WTC11 (cell line): Measurements from ENCODE around the gene CCDC85A. TPM values are rescaled to one million over a fixed set of nuclear protein-coding genes. Genes with fewer than 3 reads are reported as not detected.

Experiments used
- ATAC-seq: fragments of 200-7000 bp; cut with Tn5 transposase; 2 replicates; pipeline ENCODE4 v1.10.0; 2021; ENCODE audit warnings: mild to moderate bottlenecking, moderate library complexity
- CTCF ChIA-PET: fragments of 300-600 bp; sonication (Branson Sonifier 250); formaldehyde crosslinking; loops from one replicate; lab custom pipeline; 2021; ENCODE audit warnings: antibody characterized with exemption; lab: Charles Lee
- POLR2A ChIA-PET: fragments of 350-600 bp; sonication (Branson Sonifier 250); formaldehyde crosslinking; loops from one replicate; lab custom pipeline; 2021; ENCODE audit warnings: antibody characterized with exemption; lab: Charles Lee
- DNase-seq: peaks from one replicate; pipeline ENCODE4 v3.0.0; 2021; ENCODE audit warnings: low spot score
- H3K27ac Mint-ChIP-seq: 2 replicates; pipeline ENCODE4 v1.8.0; 2021; ENCODE audit warnings: mixed read lengths
- H3K27me3 Mint-ChIP-seq: 2 replicates; pipeline ENCODE4 v1.8.0; 2021; ENCODE audit warnings: low read depth, mild to moderate bottlenecking, moderate library complexity, mixed read lengths
- H3K36me3 Mint-ChIP-seq: 2 replicates; pipeline ENCODE4 v1.8.0; 2021; ENCODE audit warnings: mixed read lengths
- H3K4me1 Mint-ChIP-seq: 2 replicates; pipeline ENCODE4 v1.8.0; 2022; ENCODE audit warnings: mixed read lengths
- H3K4me3 Mint-ChIP-seq: 2 replicates; pipeline ENCODE4 v1.8.0; 2021; ENCODE audit warnings: mild to moderate bottlenecking, moderate library complexity, mixed read lengths
- H3K9me3 Mint-ChIP-seq: 2 replicates; pipeline ENCODE4 v1.8.0; 2021; ENCODE audit warnings: mixed read lengths
- CBFB ChIP-seq: sonication (generic); formaldehyde crosslinking; IDR thresholded peaks from 2 replicates; pipeline ENCODE4 v1.8.1; 2022; ENCODE audit warnings: mild to moderate bottlenecking, low read depth, missing genetic modification reagents
- ELF4 ChIP-seq: sonication (generic); formaldehyde crosslinking; IDR thresholded peaks from 2 replicates; pipeline ENCODE4 v1.8.1; 2022; ENCODE audit warnings: low read depth, mild to moderate bottlenecking, moderate library complexity, missing genetic modification reagents
- GABPB1 ChIP-seq: sonication (generic); formaldehyde crosslinking; IDR thresholded peaks from 2 replicates; pipeline ENCODE4 v1.8.1; 2023; ENCODE audit warnings: mild to moderate bottlenecking, missing genetic modification reagents
- GRHL2 ChIP-seq: fragments of 250-450 bp; sonication (Bioruptor Pico); IDR thresholded peaks from 2 replicates; pipeline ENCODE4 v1.8.0; 2022; ENCODE audit warnings: mild to moderate bottlenecking, moderate library complexity; ENCODE audit not compliant: insufficient replicate concordance, severe bottlenecking
- NR1H2 ChIP-seq: sonication (generic); formaldehyde crosslinking; IDR thresholded peaks from 2 replicates; pipeline ENCODE4 v1.9.0; 2021; ENCODE audit warnings: mild to moderate bottlenecking, moderate library complexity, missing genetic modification reagents
- NR3C1 ChIP-seq: sonication (generic); formaldehyde crosslinking; conservative IDR thresholded peaks from 2 replicates; pipeline ENCODE4 v1.8.1; 2023; ENCODE audit warnings: low read depth, mild to moderate bottlenecking, missing genetic modification reagents
- OVOL2 ChIP-seq: fragments of 250-450 bp; sonication (Bioruptor Pico); IDR thresholded peaks from 2 replicates; pipeline ENCODE4 v1.9.0; 2021; ENCODE audit warnings: mild to moderate bottlenecking, borderline replicate concordance
- SMAD3 ChIP-seq: sonication (generic); formaldehyde crosslinking; IDR thresholded peaks from 2 replicates; pipeline ENCODE4 v1.8.0; 2022; ENCODE audit warnings: missing genetic modification reagents, mild to moderate bottlenecking, borderline replicate concordance
- SP1 ChIP-seq: sonication (generic); formaldehyde crosslinking; conservative IDR thresholded peaks from 2 replicates; pipeline ENCODE4 v1.8.1; 2022; ENCODE audit warnings: missing genetic modification reagents
- TEAD1 ChIP-seq: sonication (generic); formaldehyde crosslinking; IDR thresholded peaks from 2 replicates; pipeline ENCODE4 v1.8.0; 2022; ENCODE audit warnings: mild to moderate bottlenecking, missing genetic modification reagents
- TP53 ChIP-seq: sonication (generic); formaldehyde crosslinking; IDR thresholded peaks from 2 replicates; pipeline ENCODE4 v1.8.1; 2023; ENCODE audit warnings: mild to moderate bottlenecking, missing genetic modification reagents
- ZBTB21 ChIP-seq: sonication (generic); formaldehyde crosslinking; IDR thresholded peaks from 2 replicates; pipeline ENCODE4 v1.8.1; 2023; ENCODE audit warnings: mild to moderate bottlenecking, missing genetic modification reagents, borderline replicate concordance
- ZNF138 ChIP-seq: sonication (generic); formaldehyde crosslinking; conservative IDR thresholded peaks from 2 replicates; pipeline ENCODE4 v1.8.1; 2022; ENCODE audit warnings: mild to moderate bottlenecking, moderate library complexity, missing genetic modification reagents
- ZNF219 ChIP-seq: sonication (generic); formaldehyde crosslinking; IDR thresholded peaks from 2 replicates; pipeline ENCODE4 v1.8.0; 2023; ENCODE audit warnings: missing genetic modification reagents, mild to moderate bottlenecking, borderline replicate concordance
- ZNF232 ChIP-seq: sonication (generic); formaldehyde crosslinking; IDR thresholded peaks from 2 replicates; pipeline ENCODE4 v1.8.0; 2022; ENCODE audit warnings: mild to moderate bottlenecking, missing genetic modification reagents
- ZNF263 ChIP-seq: sonication (generic); formaldehyde crosslinking; IDR thresholded peaks from 2 replicates; pipeline ENCODE4 v1.8.1; 2022; ENCODE audit warnings: low read depth, mild to moderate bottlenecking, moderate library complexity, missing genetic modification reagents
- total RNA-seq: library from RNA; stranded (reverse); gene quantifications from 3 replicates; pipeline ENCODE4 v1.2.3, GENCODE V29; 2021
- TF ChIP-seq, protein P1 (sequence below): fragments of 250-450 bp; sonication (Bioruptor Pico); IDR thresholded peaks from 2 replicates; pipeline ENCODE4 v1.9.0; 2021; ENCODE audit warnings: moderate library complexity, mild to moderate bottlenecking, inconsistent platforms, borderline replicate concordance
- TF ChIP-seq, protein P2 (sequence below): sonication (generic); formaldehyde crosslinking; IDR thresholded peaks from 2 replicates; pipeline ENCODE4 v1.8.1; 2023; ENCODE audit warnings: mild to moderate bottlenecking, missing genetic modification reagents
- TF ChIP-seq, protein P3 (sequence below): sonication (generic); formaldehyde crosslinking; IDR thresholded peaks from 2 replicates; pipeline ENCODE4 v1.8.0; 2022; ENCODE audit warnings: mild to moderate bottlenecking, missing genetic modification reagents
- TF ChIP-seq, protein P4 (sequence below): sonication (generic); formaldehyde crosslinking; IDR thresholded peaks from 2 replicates; pipeline ENCODE4 v1.8.1; 2022; ENCODE audit warnings: low read depth, missing genetic modification reagents, borderline replicate concordance
- TF ChIP-seq, protein P5 (sequence below): sonication (generic); formaldehyde crosslinking; IDR thresholded peaks from 2 replicates; pipeline ENCODE4 v1.8.1; 2022; ENCODE audit warnings: mild to moderate bottlenecking, missing genetic modification reagents, moderate library complexity, borderline replicate concordance
- TF ChIP-seq, protein P6 (sequence below): fragments of 200-600 bp; IDR thresholded peaks from 2 replicates; pipeline ENCODE4 v1.8.0; 2022; ENCODE audit warnings: antibody characterized with exemption
- TF ChIP-seq, protein P7 (sequence below): fragments of 250-450 bp; sonication (Bioruptor Pico); IDR thresholded peaks from 2 replicates; pipeline ENCODE4 v1.9.0; 2021; ENCODE audit warnings: mild to moderate bottlenecking

The CCDC85A gene
- total RNA-seq, 1 experiment from 2014 or later = 0.22 TPM

DNA sequence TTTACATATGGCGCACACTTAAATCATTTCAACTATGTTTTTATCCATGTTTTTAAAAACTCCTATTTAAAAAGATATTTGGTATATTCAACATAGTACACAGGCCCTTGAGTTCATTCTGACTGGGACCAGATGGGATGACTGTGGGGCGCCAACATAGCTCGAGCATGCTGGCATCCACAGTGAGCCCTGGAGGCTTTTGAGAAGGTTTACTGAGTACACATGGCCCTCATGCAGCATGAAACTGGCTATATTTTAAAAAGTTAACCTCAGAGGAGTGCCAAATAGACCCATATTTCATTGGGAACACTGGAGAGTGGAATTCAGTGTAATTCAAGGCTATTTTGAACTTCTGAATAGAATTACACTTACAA lies 83.6 kb downstream of the CCDC85A start:
- DNase-seq = no peak
- Mint-ChIP-seq H3K4me3 (no peak overlapping the region), H3K4me1 (peaks cover 6% of the 10 kb centered on the region), H3K36me3 (no peaks in the 10 kb centered on the region), H3K27ac (no peak overlapping the region), H3K27me3 (no peaks in the 10 kb centered on the region), H3K9me3 (no peaks in the 10 kb centered on the region)
- ATAC-seq = no peak
- TF ChIP-seq ZNF219 (CRISPR knock-in tag) = no peak
- TF ChIP-seq, protein P1, sequence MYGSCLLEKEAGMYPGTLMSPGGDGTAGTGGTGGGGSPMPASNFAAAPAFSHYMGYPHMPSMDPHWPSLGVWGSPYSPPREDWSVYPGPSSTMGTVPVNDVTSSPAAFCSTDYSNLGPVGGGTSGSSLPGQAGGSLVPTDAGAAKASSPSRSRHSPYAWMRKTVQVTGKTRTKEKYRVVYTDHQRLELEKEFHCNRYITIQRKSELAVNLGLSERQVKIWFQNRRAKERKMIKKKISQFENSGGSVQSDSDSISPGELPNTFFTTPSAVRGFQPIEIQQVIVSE (CRISPR knock-in tag) = no peak
- TF ChIP-seq ZBTB21 (CRISPR knock-in tag) = no peak
- TF ChIP-seq ZNF138 = no peak
- TF ChIP-seq GABPB1 (CRISPR knock-in tag) = no peak
- TF ChIP-seq CBFB (CRISPR knock-in tag) = no peak
- no peak for TF ChIP-seq ZNF263
- TF ChIP-seq NR1H2 (CRISPR knock-in tag) = no peak
- TF ChIP-seq, protein P2, sequence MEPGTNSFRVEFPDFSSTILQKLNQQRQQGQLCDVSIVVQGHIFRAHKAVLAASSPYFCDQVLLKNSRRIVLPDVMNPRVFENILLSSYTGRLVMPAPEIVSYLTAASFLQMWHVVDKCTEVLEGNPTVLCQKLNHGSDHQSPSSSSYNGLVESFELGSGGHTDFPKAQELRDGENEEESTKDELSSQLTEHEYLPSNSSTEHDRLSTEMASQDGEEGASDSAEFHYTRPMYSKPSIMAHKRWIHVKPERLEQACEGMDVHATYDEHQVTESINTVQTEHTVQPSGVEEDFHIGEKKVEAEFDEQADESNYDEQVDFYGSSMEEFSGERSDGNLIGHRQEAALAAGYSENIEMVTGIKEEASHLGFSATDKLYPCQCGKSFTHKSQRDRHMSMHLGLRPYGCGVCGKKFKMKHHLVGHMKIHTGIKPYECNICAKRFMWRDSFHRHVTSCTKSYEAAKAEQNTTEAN (CRISPR knock-in tag) = no peak
- no peak for TF ChIP-seq ELF4 (CRISPR knock-in tag)
- POLR2A ChIA-PET = no interaction called here
- CTCF ChIA-PET = no interaction called here

DNA sequence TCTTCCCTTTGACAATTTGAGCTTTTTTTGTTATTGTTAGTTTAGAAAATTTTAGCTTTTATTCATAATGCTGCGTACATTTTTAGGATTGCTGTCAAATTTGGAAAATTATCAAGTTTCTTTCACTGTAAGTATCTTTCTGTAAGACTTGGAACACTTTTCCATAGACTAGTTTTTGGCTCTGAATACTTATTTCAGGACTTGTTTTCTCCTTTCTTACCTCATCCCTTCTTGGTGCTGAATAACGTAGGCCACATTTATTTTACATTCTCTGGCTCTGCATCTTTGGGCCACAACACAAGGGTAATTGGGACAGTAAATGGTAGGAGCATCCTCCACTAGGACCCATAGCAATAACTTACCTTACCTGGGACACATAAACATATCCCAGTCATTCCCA lies 85.1 kb downstream of the CCDC85A start:
- no peak overlapping the region for H3K4me3 Mint-ChIP-seq
- DNase-seq (no peak), ATAC-seq (no peak)
- no peak overlapping the region for H3K27ac Mint-ChIP-seq
- H3K4me1 Mint-ChIP-seq = peaks cover 6% of the 10 kb centered on the region
- TF ChIP-seq, protein P3, sequence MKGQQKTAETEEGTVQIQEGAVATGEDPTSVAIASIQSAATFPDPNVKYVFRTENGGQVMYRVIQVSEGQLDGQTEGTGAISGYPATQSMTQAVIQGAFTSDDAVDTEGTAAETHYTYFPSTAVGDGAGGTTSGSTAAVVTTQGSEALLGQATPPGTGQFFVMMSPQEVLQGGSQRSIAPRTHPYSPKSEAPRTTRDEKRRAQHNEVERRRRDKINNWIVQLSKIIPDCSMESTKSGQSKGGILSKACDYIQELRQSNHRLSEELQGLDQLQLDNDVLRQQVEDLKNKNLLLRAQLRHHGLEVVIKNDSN (CRISPR knock-in tag) = no peak
- no peak for TF ChIP-seq SMAD3
- TF ChIP-seq ZNF232 (CRISPR knock-in tag) = no peak
- TF ChIP-seq, protein P4, sequence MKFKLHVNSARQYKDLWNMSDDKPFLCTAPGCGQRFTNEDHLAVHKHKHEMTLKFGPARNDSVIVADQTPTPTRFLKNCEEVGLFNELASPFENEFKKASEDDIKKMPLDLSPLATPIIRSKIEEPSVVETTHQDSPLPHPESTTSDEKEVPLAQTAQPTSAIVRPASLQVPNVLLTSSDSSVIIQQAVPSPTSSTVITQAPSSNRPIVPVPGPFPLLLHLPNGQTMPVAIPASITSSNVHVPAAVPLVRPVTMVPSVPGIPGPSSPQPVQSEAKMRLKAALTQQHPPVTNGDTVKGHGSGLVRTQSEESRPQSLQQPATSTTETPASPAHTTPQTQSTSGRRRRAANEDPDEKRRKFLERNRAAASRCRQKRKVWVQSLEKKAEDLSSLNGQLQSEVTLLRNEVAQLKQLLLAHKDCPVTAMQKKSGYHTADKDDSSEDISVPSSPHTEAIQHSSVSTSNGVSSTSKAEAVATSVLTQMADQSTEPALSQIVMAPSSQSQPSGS (CRISPR knock-in tag) = no peak
- no peak for TF ChIP-seq NR3C1 (CRISPR knock-in tag)
- TF ChIP-seq SP1 (CRISPR knock-in tag) = no peak
- ChIA-PET CTCF (no interaction called here), POLR2A (no interaction called here)
- H3K27me3 Mint-ChIP-seq = no peaks in the 10 kb centered on the region
- H3K36me3 Mint-ChIP-seq = no peaks in the 10 kb centered on the region
- H3K9me3 Mint-ChIP-seq = no peaks in the 10 kb centered on the region

DNA sequence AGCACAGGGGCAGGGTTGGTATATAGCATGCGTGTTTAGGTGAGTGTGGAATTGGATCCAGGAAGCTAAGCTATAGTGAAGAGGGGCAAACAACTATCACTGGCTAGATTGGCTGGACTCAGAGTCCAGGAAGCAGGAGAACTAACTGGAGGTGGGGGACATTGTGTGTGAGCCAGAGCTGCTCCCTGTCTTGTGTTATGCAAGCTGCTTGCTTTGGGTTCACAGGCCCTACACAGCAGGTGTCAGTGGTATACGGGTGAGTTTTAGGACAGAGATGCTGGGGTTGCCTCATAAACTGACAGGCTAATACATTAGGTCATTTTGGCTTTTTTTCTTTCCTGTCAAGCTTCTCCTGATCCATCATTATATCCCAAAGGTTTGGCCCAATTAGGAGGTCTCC lies 87.5 kb downstream of the CCDC85A start:
- CTCF ChIA-PET = interaction anchor here (1.0 to 1.1 kb wide), 2 partner anchors 68 to 88 kb away, joined by 3 read pairs; partner anchors contain the start of gene CCDC85A
- peaks cover 6% of the 10 kb centered on the region for H3K4me1 Mint-ChIP-seq
- no peak for TF ChIP-seq TP53
- TF ChIP-seq TEAD1 = no peak
- TF ChIP-seq, protein P2 (CRISPR knock-in tag) = no peak
- TF ChIP-seq, protein P5, sequence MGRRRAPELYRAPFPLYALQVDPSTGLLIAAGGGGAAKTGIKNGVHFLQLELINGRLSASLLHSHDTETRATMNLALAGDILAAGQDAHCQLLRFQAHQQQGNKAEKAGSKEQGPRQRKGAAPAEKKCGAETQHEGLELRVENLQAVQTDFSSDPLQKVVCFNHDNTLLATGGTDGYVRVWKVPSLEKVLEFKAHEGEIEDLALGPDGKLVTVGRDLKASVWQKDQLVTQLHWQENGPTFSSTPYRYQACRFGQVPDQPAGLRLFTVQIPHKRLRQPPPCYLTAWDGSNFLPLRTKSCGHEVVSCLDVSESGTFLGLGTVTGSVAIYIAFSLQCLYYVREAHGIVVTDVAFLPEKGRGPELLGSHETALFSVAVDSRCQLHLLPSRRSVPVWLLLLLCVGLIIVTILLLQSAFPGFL (CRISPR knock-in tag) = no peak
- TF ChIP-seq ELF4 (CRISPR knock-in tag) = no peak
- TF ChIP-seq GRHL2 = no peak
- TF ChIP-seq, protein P6, sequence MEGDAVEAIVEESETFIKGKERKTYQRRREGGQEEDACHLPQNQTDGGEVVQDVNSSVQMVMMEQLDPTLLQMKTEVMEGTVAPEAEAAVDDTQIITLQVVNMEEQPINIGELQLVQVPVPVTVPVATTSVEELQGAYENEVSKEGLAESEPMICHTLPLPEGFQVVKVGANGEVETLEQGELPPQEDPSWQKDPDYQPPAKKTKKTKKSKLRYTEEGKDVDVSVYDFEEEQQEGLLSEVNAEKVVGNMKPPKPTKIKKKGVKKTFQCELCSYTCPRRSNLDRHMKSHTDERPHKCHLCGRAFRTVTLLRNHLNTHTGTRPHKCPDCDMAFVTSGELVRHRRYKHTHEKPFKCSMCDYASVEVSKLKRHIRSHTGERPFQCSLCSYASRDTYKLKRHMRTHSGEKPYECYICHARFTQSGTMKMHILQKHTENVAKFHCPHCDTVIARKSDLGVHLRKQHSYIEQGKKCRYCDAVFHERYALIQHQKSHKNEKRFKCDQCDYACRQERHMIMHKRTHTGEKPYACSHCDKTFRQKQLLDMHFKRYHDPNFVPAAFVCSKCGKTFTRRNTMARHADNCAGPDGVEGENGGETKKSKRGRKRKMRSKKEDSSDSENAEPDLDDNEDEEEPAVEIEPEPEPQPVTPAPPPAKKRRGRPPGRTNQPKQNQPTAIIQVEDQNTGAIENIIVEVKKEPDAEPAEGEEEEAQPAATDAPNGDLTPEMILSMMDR = no peak
- TF ChIP-seq, protein P7, sequence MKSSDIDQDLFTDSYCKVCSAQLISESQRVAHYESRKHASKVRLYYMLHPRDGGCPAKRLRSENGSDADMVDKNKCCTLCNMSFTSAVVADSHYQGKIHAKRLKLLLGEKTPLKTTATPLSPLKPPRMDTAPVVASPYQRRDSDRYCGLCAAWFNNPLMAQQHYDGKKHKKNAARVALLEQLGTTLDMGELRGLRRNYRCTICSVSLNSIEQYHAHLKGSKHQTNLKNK (CRISPR knock-in tag) = no peak
- no peak for TF ChIP-seq OVOL2 (CRISPR knock-in tag)

More for the DNA sequence above, 87.5 kb downstream of the CCDC85A start:
- H3K36me3 Mint-ChIP-seq = no peaks in the 10 kb centered on the region
- H3K27ac Mint-ChIP-seq = no peak overlapping the region
- DNase-seq (peak; percentile 12), ATAC-seq (peak; percentile 84)
- POLR2A ChIA-PET = interaction anchor here (0.6 kb wide), 1 partner anchor 1830 kb away, joined by 4 read pairs; no protein-coding TSS in a partner anchor
- no peaks in the 10 kb centered on the region for H3K9me3 Mint-ChIP-seq
- H3K4me3 Mint-ChIP-seq = no peak overlapping the region
- H3K27me3 Mint-ChIP-seq = no peaks in the 10 kb centered on the region
